WTC11 (cell line): Measurements from ENCODE around the gene MIP. TPM values are rescaled to one million over a fixed set of nuclear protein-coding genes. Genes with fewer than 3 reads are reported as not detected.
"Not testable (repeated sequence)": the region's sequence is repeated elsewhere in the genome, so short reads cannot be mapped to it uniquely, and the experiment has no call there.

ENCODE experiments used
- ATAC-seq: fragments of 200-7000 bp; cut with Tn5 transposase; 2 replicates; pipeline ENCODE4 v1.10.0; 2021; ENCODE audit warnings: mild to moderate bottlenecking, moderate library complexity
- CTCF ChIA-PET: fragments of 300-600 bp; sonication (Branson Sonifier 250); formaldehyde crosslinking; loops from one replicate; lab custom pipeline; 2021; ENCODE audit warnings: antibody characterized with exemption; lab: Charles Lee
- POLR2A ChIA-PET: fragments of 350-600 bp; sonication (Branson Sonifier 250); formaldehyde crosslinking; loops from one replicate; lab custom pipeline; 2021; ENCODE audit warnings: antibody characterized with exemption; lab: Charles Lee
- DNase-seq: peaks from one replicate; pipeline ENCODE4 v3.0.0; 2021; ENCODE audit warnings: low spot score
- H3K27ac Mint-ChIP-seq: 2 replicates; pipeline ENCODE4 v1.8.0; 2021; ENCODE audit warnings: mixed read lengths
- H3K27me3 Mint-ChIP-seq: 2 replicates; pipeline ENCODE4 v1.8.0; 2021; ENCODE audit warnings: low read depth, mild to moderate bottlenecking, moderate library complexity, mixed read lengths
- H3K36me3 Mint-ChIP-seq: 2 replicates; pipeline ENCODE4 v1.8.0; 2021; ENCODE audit warnings: mixed read lengths
- H3K4me1 Mint-ChIP-seq: 2 replicates; pipeline ENCODE4 v1.8.0; 2022; ENCODE audit warnings: mixed read lengths
- H3K4me3 Mint-ChIP-seq: 2 replicates; pipeline ENCODE4 v1.8.0; 2021; ENCODE audit warnings: mild to moderate bottlenecking, moderate library complexity, mixed read lengths
- H3K9me3 Mint-ChIP-seq: 2 replicates; pipeline ENCODE4 v1.8.0; 2021; ENCODE audit warnings: mixed read lengths
- EMX1 ChIP-seq: fragments of 250-450 bp; sonication (Bioruptor Pico); IDR thresholded peaks from 2 replicates; pipeline ENCODE4 v1.8.0; 2021; ENCODE audit warnings: mild to moderate bottlenecking
- JUN ChIP-seq: sonication (generic); formaldehyde crosslinking; IDR thresholded peaks from 2 replicates; pipeline ENCODE4 v1.8.0; 2023; ENCODE audit warnings: mild to moderate bottlenecking, missing genetic modification reagents
- KAT7 ChIP-seq: sonication (generic); formaldehyde crosslinking; IDR thresholded peaks from 2 replicates; pipeline ENCODE4 v1.8.1; 2023; ENCODE audit warnings: missing genetic modification reagents, mild to moderate bottlenecking, borderline replicate concordance
- OVOL2 ChIP-seq: fragments of 250-450 bp; sonication (Bioruptor Pico); IDR thresholded peaks from 2 replicates; pipeline ENCODE4 v1.9.0; 2021; ENCODE audit warnings: mild to moderate bottlenecking, borderline replicate concordance
- RELA ChIP-seq: sonication (generic); formaldehyde crosslinking; IDR thresholded peaks from 2 replicates; pipeline ENCODE4 v1.8.1; 2022; ENCODE audit warnings: missing genetic modification reagents, mild to moderate bottlenecking, borderline replicate concordance
- TCF7 ChIP-seq: sonication (generic); formaldehyde crosslinking; IDR thresholded peaks from 2 replicates; pipeline ENCODE4 v1.8.0; 2022; ENCODE audit warnings: mild to moderate bottlenecking, low read depth, missing genetic modification reagents, moderate library complexity
- TEAD1 ChIP-seq: sonication (generic); formaldehyde crosslinking; IDR thresholded peaks from 2 replicates; pipeline ENCODE4 v1.8.0; 2022; ENCODE audit warnings: mild to moderate bottlenecking, missing genetic modification reagents
- ZNF396 ChIP-seq: fragments of 250-450 bp; sonication (Bioruptor Pico); IDR thresholded peaks from 2 replicates; pipeline ENCODE4 v1.8.0; 2021; ENCODE audit warnings: mild to moderate bottlenecking, moderate library complexity, borderline replicate concordance
- ZNF423 ChIP-seq: fragments of 250-450 bp; sonication (Bioruptor Pico); IDR thresholded peaks from 2 replicates; pipeline ENCODE4 v2.1.2; 2022; ENCODE audit warnings: mild to moderate bottlenecking, moderate library complexity
- total RNA-seq: library from RNA; stranded (reverse); gene quantifications from 3 replicates; pipeline ENCODE4 v1.2.3, GENCODE V29; 2021
- TF ChIP-seq, protein P1 (sequence below): sonication (generic); formaldehyde crosslinking; IDR thresholded peaks from 2 replicates; pipeline ENCODE4 v1.8.0; 2022; ENCODE audit warnings: mild to moderate bottlenecking, missing genetic modification reagents
- TF ChIP-seq, protein P2 (sequence below): sonication (generic); formaldehyde crosslinking; IDR thresholded peaks from 2 replicates; pipeline ENCODE4 v1.8.1; 2023; ENCODE audit warnings: mild to moderate bottlenecking, missing genetic modification reagents, borderline replicate concordance
- TF ChIP-seq, protein P3 (sequence below): sonication (generic); formaldehyde crosslinking; IDR thresholded peaks from 2 replicates; pipeline ENCODE4 v1.8.1; 2023; ENCODE audit warnings: mild to moderate bottlenecking, missing genetic modification reagents
- TF ChIP-seq, protein P4 (sequence below): sonication (generic); formaldehyde crosslinking; IDR thresholded peaks from 2 replicates; pipeline ENCODE4 v1.8.1; 2022; ENCODE audit warnings: low read depth, mild to moderate bottlenecking, moderate library complexity, missing genetic modification reagents, borderline replicate concordance

The MIP gene
- total RNA-seq, 1 experiment from 2014 or later, result not detected

DNA sequence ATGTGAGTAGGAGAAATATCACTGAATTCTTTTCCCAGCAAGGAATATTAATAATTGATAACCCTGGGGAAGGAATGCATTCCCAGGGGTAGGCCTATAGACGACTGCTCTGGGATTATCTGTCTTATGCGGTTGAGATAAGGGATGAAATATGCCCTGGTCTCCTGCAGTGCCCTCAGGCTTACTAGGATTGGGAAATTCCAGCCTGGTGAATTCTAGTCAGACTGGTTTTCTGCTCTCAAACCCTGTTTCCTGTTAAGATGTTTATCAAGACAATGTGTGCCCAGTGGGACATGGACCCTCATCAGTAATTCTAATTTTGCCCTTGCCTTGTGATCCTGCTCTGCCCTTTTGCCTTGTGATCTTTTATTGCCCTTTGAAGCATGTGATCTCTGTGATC is 11.2 kb downstream of the MIP start:
- not testable (repeated sequence) for ATAC-seq
- peaks cover 63% of the 10 kb centered on the region for H3K36me3 Mint-ChIP-seq
- peak; percentile 29; the same call in 1 of the 2 replicates for TF ChIP-seq TEAD1
- TF ChIP-seq, protein P1, sequence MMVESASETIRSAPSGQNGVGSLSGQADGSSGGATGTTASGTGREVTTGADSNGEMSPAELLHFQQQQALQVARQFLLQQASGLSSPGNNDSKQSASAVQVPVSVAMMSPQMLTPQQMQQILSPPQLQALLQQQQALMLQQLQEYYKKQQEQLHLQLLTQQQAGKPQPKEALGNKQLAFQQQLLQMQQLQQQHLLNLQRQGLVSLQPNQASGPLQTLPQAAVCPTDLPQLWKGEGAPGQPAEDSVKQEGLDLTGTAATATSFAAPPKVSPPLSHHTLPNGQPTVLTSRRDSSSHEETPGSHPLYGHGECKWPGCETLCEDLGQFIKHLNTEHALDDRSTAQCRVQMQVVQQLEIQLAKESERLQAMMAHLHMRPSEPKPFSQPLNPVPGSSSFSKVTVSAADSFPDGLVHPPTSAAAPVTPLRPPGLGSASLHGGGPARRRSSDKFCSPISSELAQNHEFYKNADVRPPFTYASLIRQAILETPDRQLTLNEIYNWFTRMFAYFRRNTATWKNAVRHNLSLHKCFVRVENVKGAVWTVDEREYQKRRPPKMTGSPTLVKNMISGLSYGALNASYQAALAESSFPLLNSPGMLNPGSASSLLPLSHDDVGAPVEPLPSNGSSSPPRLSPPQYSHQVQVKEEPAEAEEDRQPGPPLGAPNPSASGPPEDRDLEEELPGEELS, result peak; percentile 65; the same call in 1 of the 2 replicates
- TF ChIP-seq, all 79 proteins: peak for 2; not testable (repeated sequence) for 77
- POLR2A ChIA-PET, result interaction anchor here (0.7 kb wide), 1 partner anchor 399 kb away, joined by 3 read pairs; no protein-coding TSS in a partner anchor
- CTCF ChIA-PET, H3K4me3 Mint-ChIP-seq, H3K27me3 Mint-ChIP-seq, DNase-seq: not testable (repeated sequence)
- Mint-ChIP-seq H3K4me1 (peaks cover 26% of the 10 kb centered on the region), H3K27ac (peak overlapping the region; percentile 44; the same call in 1 of the 2 replicates), H3K9me3 (peaks cover 45% of the 10 kb centered on the region)

DNA sequence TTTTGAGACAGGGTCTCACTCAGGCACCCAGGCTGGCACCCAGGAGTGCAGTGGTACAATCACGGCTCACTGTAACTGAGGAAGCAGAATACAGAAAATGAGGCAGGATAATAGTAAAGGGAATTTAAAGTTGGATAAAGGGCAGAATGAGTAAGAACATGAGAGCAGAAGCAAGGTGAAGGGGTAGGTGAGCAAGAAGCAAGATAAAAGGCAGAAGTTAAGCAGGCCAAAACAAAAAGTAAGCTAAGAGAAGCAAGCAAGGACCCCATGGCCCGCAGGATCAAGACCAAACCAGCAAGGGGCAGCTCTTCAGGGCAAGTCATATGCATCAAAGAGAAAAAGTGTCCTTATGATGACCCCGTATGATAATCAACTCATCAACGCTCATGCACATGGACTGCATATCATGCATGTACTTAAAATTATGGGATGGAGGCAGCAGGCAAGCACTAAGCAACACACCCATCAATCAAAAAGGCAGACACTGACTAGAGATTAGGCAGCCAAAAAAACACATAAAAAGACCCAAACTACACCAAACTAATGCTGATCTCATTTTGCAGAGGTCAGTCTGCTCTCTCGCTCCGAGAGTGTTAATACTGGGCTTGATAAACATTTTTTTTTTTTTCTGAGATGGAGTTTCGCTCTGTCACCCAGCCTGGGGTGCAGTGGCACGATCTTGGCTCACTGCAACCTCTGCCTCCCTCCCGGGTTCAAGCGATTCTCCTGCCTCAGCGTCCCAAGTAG is 16.9 kb downstream of the MIP start:
- Mint-ChIP-seq H3K9me3 (peaks cover 15% of the 10 kb centered on the region), H3K27me3 (no peaks in the 10 kb centered on the region), H3K27ac (peak overlapping the region; percentile 54), H3K36me3 (peaks cover 28% of the 10 kb centered on the region), H3K4me3 (no peak overlapping the region), H3K4me1 (peaks cover 14% of the 10 kb centered on the region)
- ATAC-seq, result no peak
- POLR2A ChIA-PET, result no interaction called here
- no peak for TF ChIP-seq KAT7 (CRISPR knock-in tag)
- no peak for TF ChIP-seq ZNF396 (CRISPR knock-in tag)
- TF ChIP-seq, protein P2, sequence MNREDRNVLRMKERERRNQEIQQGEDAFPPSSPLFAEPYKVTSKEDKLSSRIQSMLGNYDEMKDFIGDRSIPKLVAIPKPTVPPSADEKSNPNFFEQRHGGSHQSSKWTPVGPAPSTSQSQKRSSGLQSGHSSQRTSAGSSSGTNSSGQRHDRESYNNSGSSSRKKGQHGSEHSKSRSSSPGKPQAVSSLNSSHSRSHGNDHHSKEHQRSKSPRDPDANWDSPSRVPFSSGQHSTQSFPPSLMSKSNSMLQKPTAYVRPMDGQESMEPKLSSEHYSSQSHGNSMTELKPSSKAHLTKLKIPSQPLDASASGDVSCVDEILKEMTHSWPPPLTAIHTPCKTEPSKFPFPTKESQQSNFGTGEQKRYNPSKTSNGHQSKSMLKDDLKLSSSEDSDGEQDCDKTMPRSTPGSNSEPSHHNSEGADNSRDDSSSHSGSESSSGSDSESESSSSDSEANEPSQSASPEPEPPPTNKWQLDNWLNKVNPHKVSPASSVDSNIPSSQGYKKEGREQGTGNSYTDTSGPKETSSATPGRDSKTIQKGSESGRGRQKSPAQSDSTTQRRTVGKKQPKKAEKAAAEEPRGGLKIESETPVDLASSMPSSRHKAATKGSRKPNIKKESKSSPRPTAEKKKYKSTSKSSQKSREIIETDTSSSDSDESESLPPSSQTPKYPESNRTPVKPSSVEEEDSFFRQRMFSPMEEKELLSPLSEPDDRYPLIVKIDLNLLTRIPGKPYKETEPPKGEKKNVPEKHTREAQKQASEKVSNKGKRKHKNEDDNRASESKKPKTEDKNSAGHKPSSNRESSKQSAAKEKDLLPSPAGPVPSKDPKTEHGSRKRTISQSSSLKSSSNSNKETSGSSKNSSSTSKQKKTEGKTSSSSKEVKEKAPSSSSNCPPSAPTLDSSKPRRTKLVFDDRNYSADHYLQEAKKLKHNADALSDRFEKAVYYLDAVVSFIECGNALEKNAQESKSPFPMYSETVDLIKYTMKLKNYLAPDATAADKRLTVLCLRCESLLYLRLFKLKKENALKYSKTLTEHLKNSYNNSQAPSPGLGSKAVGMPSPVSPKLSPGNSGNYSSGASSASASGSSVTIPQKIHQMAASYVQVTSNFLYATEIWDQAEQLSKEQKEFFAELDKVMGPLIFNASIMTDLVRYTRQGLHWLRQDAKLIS, result no peak
- no peak for TF ChIP-seq OVOL2 (CRISPR knock-in tag)
- no peak for TF ChIP-seq ZNF423 (CRISPR knock-in tag)
- TF ChIP-seq JUN (CRISPR knock-in tag), result no peak
- TF ChIP-seq, protein P3, sequence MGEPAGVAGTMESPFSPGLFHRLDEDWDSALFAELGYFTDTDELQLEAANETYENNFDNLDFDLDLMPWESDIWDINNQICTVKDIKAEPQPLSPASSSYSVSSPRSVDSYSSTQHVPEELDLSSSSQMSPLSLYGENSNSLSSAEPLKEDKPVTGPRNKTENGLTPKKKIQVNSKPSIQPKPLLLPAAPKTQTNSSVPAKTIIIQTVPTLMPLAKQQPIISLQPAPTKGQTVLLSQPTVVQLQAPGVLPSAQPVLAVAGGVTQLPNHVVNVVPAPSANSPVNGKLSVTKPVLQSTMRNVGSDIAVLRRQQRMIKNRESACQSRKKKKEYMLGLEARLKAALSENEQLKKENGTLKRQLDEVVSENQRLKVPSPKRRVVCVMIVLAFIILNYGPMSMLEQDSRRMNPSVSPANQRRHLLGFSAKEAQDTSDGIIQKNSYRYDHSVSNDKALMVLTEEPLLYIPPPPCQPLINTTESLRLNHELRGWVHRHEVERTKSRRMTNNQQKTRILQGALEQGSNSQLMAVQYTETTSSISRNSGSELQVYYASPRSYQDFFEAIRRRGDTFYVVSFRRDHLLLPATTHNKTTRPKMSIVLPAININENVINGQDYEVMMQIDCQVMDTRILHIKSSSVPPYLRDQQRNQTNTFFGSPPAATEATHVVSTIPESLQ (CRISPR knock-in tag), result no peak
- TF ChIP-seq, protein P4, sequence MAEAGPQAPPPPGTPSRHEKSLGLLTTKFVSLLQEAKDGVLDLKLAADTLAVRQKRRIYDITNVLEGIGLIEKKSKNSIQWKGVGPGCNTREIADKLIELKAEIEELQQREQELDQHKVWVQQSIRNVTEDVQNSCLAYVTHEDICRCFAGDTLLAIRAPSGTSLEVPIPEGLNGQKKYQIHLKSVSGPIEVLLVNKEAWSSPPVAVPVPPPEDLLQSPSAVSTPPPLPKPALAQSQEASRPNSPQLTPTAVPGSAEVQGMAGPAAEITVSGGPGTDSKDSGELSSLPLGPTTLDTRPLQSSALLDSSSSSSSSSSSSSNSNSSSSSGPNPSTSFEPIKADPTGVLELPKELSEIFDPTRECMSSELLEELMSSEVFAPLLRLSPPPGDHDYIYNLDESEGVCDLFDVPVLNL (CRISPR knock-in tag), result no peak
- TF ChIP-seq RELA, result no peak
- no peak for TF ChIP-seq TCF7 (CRISPR knock-in tag)
- TF ChIP-seq EMX1 (CRISPR knock-in tag), result no peak
- CTCF ChIA-PET, result interaction anchor here (1.6 to 2.7 kb wide), 2 partner anchors 26 to 78 kb away, joined by 5 to 20 read pairs; partner anchors contain the start of gene STAT2
- DNase-seq, result no peak
